ENCODE results near the gene TRIL. TPM values are rescaled to one million over a fixed set of nuclear protein-coding genes. Genes with fewer than 3 reads are reported as not detected.

Gene TRIL
- polyA plus RNA-seq, 3 donors, result not detected

DNA sequence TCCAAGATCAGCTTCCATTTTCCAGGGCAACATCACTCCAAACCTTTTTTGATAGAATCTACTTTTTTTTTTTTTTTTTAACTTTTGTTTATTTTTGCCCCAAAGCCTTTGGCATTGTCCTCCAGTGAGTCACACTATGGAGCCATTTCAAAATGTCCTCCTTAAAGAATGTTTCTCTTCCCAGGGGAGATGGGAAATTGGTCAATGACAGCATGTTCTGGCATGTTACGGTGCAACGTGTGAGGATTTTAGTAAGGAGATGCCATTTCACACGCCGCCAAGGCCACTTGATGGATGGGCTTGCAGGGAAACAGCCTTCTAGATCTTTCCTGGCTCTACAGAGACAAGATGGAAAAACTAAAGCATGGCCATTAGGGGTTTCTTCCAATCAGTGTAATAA lies 30.7 kb upstream of the TRIL start:
- Histone ChIP-seq H3K79me2 (ENCODE audit: insufficient read depth, low read length) (no peaks in the 10 kb centered on the region), H3K36me3 (replicated peaks in 1 of 2; ENCODE audit: control insufficient read depth in 1 of 2, insufficient read depth in 2 of 2, low read length in 2 of 2) (peaks cover 4 to 15% of the 10 kb centered on the region in 2 donors), H3K9ac (ENCODE audit: insufficient read depth, low read length, poor library complexity, severe bottlenecking) (no peak overlapping the region), H3K27ac (ENCODE audit: low read depth in 1 of 2, low read length in 2 of 2) (no peak overlapping the region), H2AFZ (ENCODE audit: insufficient read depth, low read depth, low read length, poor library complexity, severe bottlenecking) (no peak overlapping the region), H3K4me3 (replicated peaks in 1 of 3; ENCODE audit: low read depth in 2 of 3, low read length in 3 of 3) (no peak overlapping the region), H3K27me3 (ENCODE audit: control insufficient read depth in 2 of 2, insufficient read depth in 2 of 2, low read length in 2 of 2) (no peaks in the 10 kb centered on the region), H3K9me3 (replicated peaks in 1 of 2; ENCODE audit: control insufficient read depth in 1 of 2, insufficient read depth in 1 of 2, low read length in 2 of 2) (no peaks in the 10 kb centered on the region), H4K20me1 (ENCODE audit: insufficient read depth, low read length) (no peaks in the 10 kb centered on the region), H3K4me2 (replicated peaks; ENCODE audit: extremely low read depth, low read length, poor library complexity, severe bottlenecking) (no peak overlapping the region), H3K4me1 (ENCODE audit: control insufficient read depth in 1 of 2, insufficient read depth in 2 of 2, low read length in 2 of 2) (peaks cover 46 to 52% of the 10 kb centered on the region in 2 donors)
- 100% methylated on average over 2 of the region's 4 CpGs for WGBS (ENCODE audit: insufficient coverage)
- Mint-ChIP-seq H3K4me1 (peaks cover 52% of the 10 kb centered on the region), H3K27me3 (ENCODE audit: low read depth in 3 of 3) (no peaks in the 10 kb centered on the region), H3K9me3 (peaks cover 0 to 2% (median 0%) of the 10 kb centered on the region in 7 donors), H3K27ac (no peak overlapping the region), H3K36me3 (peaks cover 8 to 16% of the 10 kb centered on the region in 2 donors), H3K4me3 (no peak overlapping the region)
- DNase-seq, result no peak
- TF ChIP-seq, protein P1, sequence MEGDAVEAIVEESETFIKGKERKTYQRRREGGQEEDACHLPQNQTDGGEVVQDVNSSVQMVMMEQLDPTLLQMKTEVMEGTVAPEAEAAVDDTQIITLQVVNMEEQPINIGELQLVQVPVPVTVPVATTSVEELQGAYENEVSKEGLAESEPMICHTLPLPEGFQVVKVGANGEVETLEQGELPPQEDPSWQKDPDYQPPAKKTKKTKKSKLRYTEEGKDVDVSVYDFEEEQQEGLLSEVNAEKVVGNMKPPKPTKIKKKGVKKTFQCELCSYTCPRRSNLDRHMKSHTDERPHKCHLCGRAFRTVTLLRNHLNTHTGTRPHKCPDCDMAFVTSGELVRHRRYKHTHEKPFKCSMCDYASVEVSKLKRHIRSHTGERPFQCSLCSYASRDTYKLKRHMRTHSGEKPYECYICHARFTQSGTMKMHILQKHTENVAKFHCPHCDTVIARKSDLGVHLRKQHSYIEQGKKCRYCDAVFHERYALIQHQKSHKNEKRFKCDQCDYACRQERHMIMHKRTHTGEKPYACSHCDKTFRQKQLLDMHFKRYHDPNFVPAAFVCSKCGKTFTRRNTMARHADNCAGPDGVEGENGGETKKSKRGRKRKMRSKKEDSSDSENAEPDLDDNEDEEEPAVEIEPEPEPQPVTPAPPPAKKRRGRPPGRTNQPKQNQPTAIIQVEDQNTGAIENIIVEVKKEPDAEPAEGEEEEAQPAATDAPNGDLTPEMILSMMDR (IDR thresholded peaks at IDR 0.05), result no peak
- intact Hi-C loops (cut with micrococcal nuclease), result no loop called here

DNA sequence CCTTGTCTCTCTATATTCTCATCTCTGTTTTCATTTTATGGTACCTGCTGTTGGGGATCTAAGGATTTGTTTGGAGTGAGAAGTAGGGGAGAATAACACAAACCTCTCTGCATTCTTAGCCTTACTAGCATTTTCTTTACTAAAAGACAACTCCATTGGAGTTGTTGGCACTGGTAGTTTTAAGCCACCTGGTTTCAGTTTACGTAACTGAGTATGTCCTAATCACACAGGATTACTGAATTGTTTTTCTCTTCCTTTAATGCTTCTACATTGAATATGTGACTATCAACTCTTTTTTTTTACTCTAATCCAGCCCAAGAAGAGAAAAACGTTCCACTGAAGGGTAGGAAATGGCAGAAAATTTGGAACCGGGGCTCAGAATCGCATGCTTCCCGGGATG lies 30.0 kb upstream of the TRIL start:
- TF ChIP-seq, protein P1 (IDR thresholded peaks at IDR 0.05), result no peak
- H3K4me1 Mint-ChIP-seq, result peaks cover 54% of the 10 kb centered on the region
- peaks cover 0 to 1% (median 0%) of the 10 kb centered on the region in 7 donors for H3K9me3 Mint-ChIP-seq
- H3K36me3 ChIP-seq (replicated peaks in 1 of 2; ENCODE audit: control insufficient read depth in 1 of 2, insufficient read depth in 2 of 2, low read length in 2 of 2), result peaks cover 0 to 8% of the 10 kb centered on the region in 2 donors
- peaks cover 48 to 53% of the 10 kb centered on the region in 2 donors for H3K4me1 ChIP-seq (ENCODE audit: control insufficient read depth in 1 of 2, insufficient read depth in 2 of 2, low read length in 2 of 2)
- no peaks in the 10 kb centered on the region for H4K20me1 ChIP-seq (ENCODE audit: insufficient read depth, low read length)
- H3K36me3 Mint-ChIP-seq, result peaks cover 3 to 8% of the 10 kb centered on the region in 2 donors
- H3K27ac Mint-ChIP-seq, result no peak overlapping the region
- H2AFZ ChIP-seq (ENCODE audit: insufficient read depth, low read depth, low read length, poor library complexity, severe bottlenecking), result no peak overlapping the region
- H3K27ac ChIP-seq (ENCODE audit: low read depth in 1 of 2, low read length in 2 of 2), result no peak overlapping the region
- no peak for DNase-seq
- H3K4me2 ChIP-seq (replicated peaks; ENCODE audit: extremely low read depth, low read length, poor library complexity, severe bottlenecking), result no peak overlapping the region
- H3K27me3 Mint-ChIP-seq (ENCODE audit: low read depth in 3 of 3), result no peaks in the 10 kb centered on the region
- no peak overlapping the region for H3K9ac ChIP-seq (ENCODE audit: insufficient read depth, low read length, poor library complexity, severe bottlenecking)
- no peaks in the 10 kb centered on the region for H3K79me2 ChIP-seq (ENCODE audit: insufficient read depth, low read length)
- no peaks in the 10 kb centered on the region for H3K27me3 ChIP-seq (ENCODE audit: control insufficient read depth in 2 of 2, insufficient read depth in 2 of 2, low read length in 2 of 2)
- intact Hi-C loops (cut with micrococcal nuclease), result no loop called here
- WGBS (ENCODE audit: insufficient coverage), result no CpG with 5 or more reads among the region's 5 CpGs
- no peak overlapping the region for H3K4me3 Mint-ChIP-seq
- H3K4me3 ChIP-seq (replicated peaks in 1 of 3; ENCODE audit: low read depth in 2 of 3, low read length in 3 of 3), result no peak overlapping the region
- H3K9me3 ChIP-seq (replicated peaks in 1 of 2; ENCODE audit: control insufficient read depth in 1 of 2, insufficient read depth in 1 of 2, low read length in 2 of 2), result no peaks in the 10 kb centered on the region
